SK-N-SH (cell line): Measurements from ENCODE around the gene ABCG4. TPM values are rescaled to one million over a fixed set of nuclear protein-coding genes. Genes with fewer than 3 reads are reported as not detected.

ENCODE experiments used
- CTCF ChIA-PET: fragments of 300-600, 350-600 bp; formaldehyde crosslinking; extraction: SDS; loops from one replicate; lab custom pipeline; 2021; lab: Yijun Ruan, JAX
- POLR2A ChIA-PET: fragments of 350-600 bp; sonication (Branson Sonifier 250); formaldehyde crosslinking; extraction: SDS; loops from one replicate; lab custom pipeline; 2020; ENCODE audit warnings: antibody characterized with exemption, inconsistent platforms; lab: Yijun Ruan, JAX
- DNase-seq: peaks from one replicate; pipeline ENCODE4 v3.0.0; 2012
- H2AFZ ChIP-seq: fragments of 200-600 bp; sonication (generic); 2 replicates; pipeline ENCODE4 v1.8.1; 2016; ENCODE audit warnings: antibody characterized with exemption, mild to moderate bottlenecking, low read depth
- H3F3A ChIP-seq: fragments of 200-600 bp; sonication (generic); replicated peaks from 2 replicates; pipeline ENCODE3; 2016; ENCODE audit warnings: antibody characterized with exemption, mild to moderate bottlenecking; ENCODE audit not compliant: insufficient read depth
- H3K27ac ChIP-seq, 2 experiments: fragments of 200-500 bp in 1 of 2; fragments of 200-600 bp in 1 of 2; sonication (Bioruptor generic) in 1 of 2; sonication (generic), shearing (Covaris generic) in 1 of 2; 2 replicates each; pipeline versions ENCODE4 v1.5.1 to v1.6.1; 2014 to 2016; ENCODE audit warnings: low read depth in 2 of 2, inconsistent platforms in 1 of 2, low read length in 1 of 2, mild to moderate bottlenecking in 1 of 2, mixed read lengths in 1 of 2
- H3K27me3 ChIP-seq: fragments of 200-600 bp; sonication (generic), shearing (Covaris generic); 2 replicates; pipeline ENCODE4 v1.6.1; 2016; ENCODE audit warnings: mixed run types; ENCODE audit not compliant: insufficient read depth
- H3K36me3 ChIP-seq, 2 experiments: fragments of 200-500 bp in 1 of 2; fragments of 200-600 bp in 1 of 2; sonication (Bioruptor generic) in 1 of 2; sonication (generic) in 1 of 2; replicated peaks in 1 of 2; 2 replicates each; pipeline versions ENCODE3 to v1.5.1; 2014 to 2016; ENCODE audit warnings: low read length in 1 of 2, mild to moderate bottlenecking in 1 of 2; ENCODE audit not compliant: insufficient read depth in 2 of 2, control insufficient read depth in 1 of 2
- H3K4me1 ChIP-seq, 2 experiments: fragments of 200-500 bp in 1 of 2; fragments of 200-600 bp in 1 of 2; sonication (Bioruptor generic) in 1 of 2; sonication (generic), shearing (Covaris generic) in 1 of 2; 2 replicates each; pipeline versions ENCODE4 v1.5.1 to v1.6.1; 2014 to 2016; ENCODE audit warnings: low read depth in 1 of 2, low read length in 1 of 2, mixed run types in 1 of 2; ENCODE audit not compliant: insufficient read depth in 2 of 2, control insufficient read depth in 1 of 2
- H3K4me2 ChIP-seq: fragments of 200-600 bp; sonication (generic), shearing (Covaris generic); 2 replicates; pipeline ENCODE4 v1.6.1; 2017; ENCODE audit warnings: mixed run types
- H3K4me3 ChIP-seq, 2 experiments: fragments of 200-500 bp in 1 of 2; fragments of 200-600 bp in 1 of 2; sonication (Bioruptor generic) in 1 of 2; sonication (generic), shearing (Covaris generic) in 1 of 2; 2 replicates each; pipeline versions ENCODE4 v1.5.1 to v1.8.1; 2014 to 2016; ENCODE audit warnings: low read depth in 2 of 2, inconsistent platforms in 1 of 2, low read length in 1 of 2, mild to moderate bottlenecking in 1 of 2, mixed read lengths in 1 of 2, moderate library complexity in 1 of 2
- H3K79me2 ChIP-seq: fragments of 200-600 bp; sonication (generic); 2 replicates; pipeline ENCODE4 v1.8.1; 2017; ENCODE audit warnings: mild to moderate bottlenecking; ENCODE audit not compliant: insufficient read depth
- H3K9ac ChIP-seq: fragments of 200-600 bp; sonication (generic); 2 replicates; pipeline ENCODE4 v1.6.1; 2017; ENCODE audit warnings: mixed run types
- H3K9me2 ChIP-seq: fragments of 200-600 bp; sonication (generic); 2 replicates; pipeline ENCODE4 v1.6.1; 2017; ENCODE audit warnings: mixed run types
- H3K9me3 ChIP-seq: fragments of 200-600 bp; sonication (generic); 2 replicates; pipeline ENCODE4 v1.6.1; 2017; ENCODE audit warnings: mixed run types, mild to moderate bottlenecking, moderate library complexity
- H4K20me1 ChIP-seq: fragments of 200-600 bp; sonication (generic); 2 replicates; pipeline ENCODE4 v1.6.1; 2017; ENCODE audit warnings: mild to moderate bottlenecking, mixed run types; ENCODE audit not compliant: insufficient read depth
- ELF1 ChIP-seq: IDR thresholded peaks from 2 replicates; pipeline ENCODE4 v1.4.0; 2012
- FOXJ3 ChIP-seq: sonication (generic); formaldehyde crosslinking; IDR thresholded peaks from 2 replicates; pipeline ENCODE4 v1.5.1; 2020; ENCODE audit warnings: mild to moderate bottlenecking, missing genetic modification reagents
- GABPA ChIP-seq: IDR thresholded peaks from 2 replicates; pipeline ENCODE4 v1.4.0; 2012; ENCODE audit warnings: low read depth, mild to moderate bottlenecking
- GATA2 ChIP-seq: sonication (generic); formaldehyde crosslinking; IDR thresholded peaks from 2 replicates; pipeline ENCODE4 v1.5.0; 2020; ENCODE audit warnings: mild to moderate bottlenecking, missing genetic modification reagents
- IRF3 ChIP-seq: fragments of 150-350 bp; IDR thresholded peaks from 2 replicates; pipeline ENCODE4 v1.6.1; 2016; ENCODE audit warnings: mild to moderate bottlenecking, low read depth, low read length
- JUND ChIP-seq: IDR thresholded peaks from 2 replicates; pipeline ENCODE4 v1.4.0; 2012
- MAX ChIP-seq: IDR thresholded peaks from 2 replicates; pipeline ENCODE4 v1.4.0; 2012; ENCODE audit warnings: low read depth
- MEF2A ChIP-seq: IDR thresholded peaks from 2 replicates; pipeline ENCODE4 v1.4.0; 2012; ENCODE audit warnings: low read depth, borderline replicate concordance
- NFIC ChIP-seq: IDR thresholded peaks from 2 replicates; pipeline ENCODE4 v1.4.0; 2012; ENCODE audit warnings: borderline replicate concordance
- NRF1 ChIP-seq: IDR thresholded peaks from 2 replicates; pipeline ENCODE4 v1.6.1; 2012; ENCODE audit warnings: low read depth, mild to moderate bottlenecking, low read length
- POLR2AphosphoS5 ChIP-seq: IDR thresholded peaks from 2 replicates; pipeline ENCODE4 v1.6.1; 2012; ENCODE audit warnings: low read depth, low read length
- RFX5 ChIP-seq: IDR thresholded peaks from 2 replicates; pipeline ENCODE4 v1.6.1; 2012; ENCODE audit warnings: mild to moderate bottlenecking, improper control_type of control experiment, low read length
- SIN3A ChIP-seq: IDR thresholded peaks from 2 replicates; pipeline ENCODE4 v1.6.1; 2012; ENCODE audit warnings: low read depth, mild to moderate bottlenecking, low read length, moderate library complexity, borderline replicate concordance
- TCF12 ChIP-seq: IDR thresholded peaks from 2 replicates; pipeline ENCODE4 v1.4.0; 2012
- TEAD4 ChIP-seq: IDR thresholded peaks from 2 replicates; pipeline ENCODE4 v1.4.0; 2012; ENCODE audit warnings: mild to moderate bottlenecking, borderline replicate concordance; ENCODE audit not compliant: insufficient read depth
- USF2 ChIP-seq: fragments of 150-350 bp; IDR thresholded peaks from 2 replicates; pipeline ENCODE4 v1.6.1; 2017; ENCODE audit warnings: antibody characterized with exemption, low read length, low read depth, borderline replicate concordance
- WGBS: methylation state at CpG from one replicate; pipeline ENCODE4 v1.1.6; 2017; ENCODE audit warnings: low lambda C conversion rate; 5-methylcytosine and 5-hydroxymethylcytosine counted together
- polyA plus RNA-seq, 3 experiments: library from polyadenylated mRNA; depleted of rRNA; stranded (reverse); fragments of >200 nt; gene quantifications; 2 replicates each; pipeline ENCODE4 v1.2.3, GENCODE V29; 2012
- TF ChIP-seq, protein P1 (sequence below): IDR thresholded peaks from 2 replicates; pipeline ENCODE4 v1.4.0; 2012; ENCODE audit warnings: low read depth, borderline replicate concordance
- TF ChIP-seq, protein P2 (sequence below): IDR thresholded peaks from 2 replicates; pipeline ENCODE4 v1.4.0; 2012; ENCODE audit warnings: low read depth, borderline replicate concordance

Gene ABCG4
- polyA plus RNA-seq, 1 of the 3 experiments (the other 2 are of a cell fraction): 0.72 TPM

DNA sequence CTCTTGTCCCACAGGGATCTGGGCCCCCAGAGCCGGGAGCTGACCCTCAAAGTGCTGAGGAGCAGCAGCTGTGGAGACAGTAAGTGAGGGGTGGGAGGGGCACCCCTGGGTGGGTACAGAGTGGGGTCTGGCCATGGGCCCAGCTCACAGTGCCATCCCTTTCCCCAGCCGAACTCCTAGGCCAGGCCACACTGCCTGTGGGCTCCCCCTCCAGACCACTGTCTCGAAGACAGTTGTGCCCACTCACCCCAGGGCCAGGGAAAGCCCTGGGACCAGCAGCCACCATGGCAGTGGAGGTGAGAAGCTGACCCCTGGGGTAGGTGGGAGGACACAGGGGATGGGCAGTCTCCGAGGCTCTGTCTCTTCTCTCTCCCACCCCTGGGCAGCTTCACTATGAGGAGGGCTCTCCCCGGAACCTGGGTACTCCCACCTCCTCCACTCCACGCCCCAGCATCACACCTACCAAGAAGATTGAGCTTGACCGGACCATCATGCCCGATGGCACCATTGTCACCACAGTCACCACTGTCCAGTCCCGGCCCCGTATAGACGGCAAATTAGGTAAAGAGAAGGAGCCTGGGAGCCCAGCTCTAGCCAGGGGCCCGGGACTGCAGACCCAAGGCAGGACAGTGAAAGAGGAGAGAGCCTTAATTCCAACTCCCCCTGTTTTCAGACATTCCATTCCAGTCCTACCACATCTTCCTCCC, 36.4 kb upstream of the ABCG4 start (continued):
- no peak for TF ChIP-seq IRF3
- TF ChIP-seq, all 33 proteins: peak for 0

GRCh38 chr11:119113716-119114115, 35.1 kb upstream of the ABCG4 start:
- Histone ChIP-seq H3F3A (peaks cover 6% of the 10 kb centered on the region), H4K20me1 (no peaks in the 10 kb centered on the region), H3K79me2 (peaks cover 11% of the 10 kb centered on the region; the same call in 1 of the 2 replicates), H3K4me3 (no peak overlapping the region), H3K27ac (no peak overlapping the region), H3K4me2 (no peak overlapping the region), H3K27me3 (no peaks in the 10 kb centered on the region), H3K9me2 (no peaks in the 10 kb centered on the region), H3K9me3 (no peaks in the 10 kb centered on the region), H3K4me1 (peaks cover 5 to 7% of the 10 kb centered on the region in 2 experiments; a peak in 1 of 4 replicates), H3K36me3 (peaks cover 0 to 48% of the 10 kb centered on the region in 2 experiments), H3K9ac (no peak overlapping the region), H2AFZ (no peak overlapping the region)
- 97% methylated on average over 7 of the region's 9 CpGs for WGBS
- TF ChIP-seq TEAD4 (no peak), IRF3 (no peak)
- no peak for DNase-seq
- ChIA-PET CTCF (no interaction called here), POLR2A (no interaction called here)

GRCh38 chr11:119114351-119114750, 34.5 kb upstream of the ABCG4 start:
- POLR2A ChIA-PET: no interaction called here
- H3K36me3 ChIP-seq: peaks cover 0 to 48% of the 10 kb centered on the region in 2 experiments
- TF ChIP-seq MAX: no peak
- TF ChIP-seq, protein P1, sequence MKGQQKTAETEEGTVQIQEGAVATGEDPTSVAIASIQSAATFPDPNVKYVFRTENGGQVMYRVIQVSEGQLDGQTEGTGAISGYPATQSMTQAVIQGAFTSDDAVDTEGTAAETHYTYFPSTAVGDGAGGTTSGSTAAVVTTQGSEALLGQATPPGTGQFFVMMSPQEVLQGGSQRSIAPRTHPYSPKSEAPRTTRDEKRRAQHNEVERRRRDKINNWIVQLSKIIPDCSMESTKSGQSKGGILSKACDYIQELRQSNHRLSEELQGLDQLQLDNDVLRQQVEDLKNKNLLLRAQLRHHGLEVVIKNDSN: no peak
- no peak for TF ChIP-seq POLR2AphosphoS5
- no peak for TF ChIP-seq RFX5
- TF ChIP-seq FOXJ3: no peak
- no peak for TF ChIP-seq TCF12
- TF ChIP-seq NRF1: no peak
- no peak for TF ChIP-seq JUND
- no peak for TF ChIP-seq USF2
- no peak for TF ChIP-seq MEF2A
- TF ChIP-seq SIN3A: no peak
- TF ChIP-seq, protein P2, sequence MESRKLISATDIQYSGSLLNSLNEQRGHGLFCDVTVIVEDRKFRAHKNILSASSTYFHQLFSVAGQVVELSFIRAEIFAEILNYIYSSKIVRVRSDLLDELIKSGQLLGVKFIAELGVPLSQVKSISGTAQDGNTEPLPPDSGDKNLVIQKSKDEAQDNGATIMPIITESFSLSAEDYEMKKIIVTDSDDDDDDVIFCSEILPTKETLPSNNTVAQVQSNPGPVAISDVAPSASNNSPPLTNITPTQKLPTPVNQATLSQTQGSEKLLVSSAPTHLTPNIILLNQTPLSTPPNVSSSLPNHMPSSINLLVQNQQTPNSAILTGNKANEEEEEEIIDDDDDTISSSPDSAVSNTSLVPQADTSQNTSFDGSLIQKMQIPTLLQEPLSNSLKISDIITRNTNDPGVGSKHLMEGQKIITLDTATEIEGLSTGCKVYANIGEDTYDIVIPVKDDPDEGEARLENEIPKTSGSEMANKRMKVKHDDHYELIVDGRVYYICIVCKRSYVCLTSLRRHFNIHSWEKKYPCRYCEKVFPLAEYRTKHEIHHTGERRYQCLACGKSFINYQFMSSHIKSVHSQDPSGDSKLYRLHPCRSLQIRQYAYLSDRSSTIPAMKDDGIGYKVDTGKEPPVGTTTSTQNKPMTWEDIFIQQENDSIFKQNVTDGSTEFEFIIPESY: no peak
- no peak for TF ChIP-seq NFIC
- no peak for TF ChIP-seq GATA2 (CRISPR knock-in tag)
- TF ChIP-seq GABPA: no peak
- no peak for TF ChIP-seq ELF1

More at GRCh38 chr11:119114351-119114750, 34.5 kb upstream of the ABCG4 start:
- H3K27me3 ChIP-seq: no peaks in the 10 kb centered on the region
- peaks cover 0 to under 1% of the 10 kb centered on the region in 2 experiments; a peak in 1 of 4 replicates for H3K4me1 ChIP-seq
- no peaks in the 10 kb centered on the region for H3K9me2 ChIP-seq
- H3F3A ChIP-seq: peaks cover 12% of the 10 kb centered on the region
- 100% methylated on average over 2 of the region's 5 CpGs for WGBS
- H2AFZ ChIP-seq: no peak overlapping the region
- no peak overlapping the region for H3K4me2 ChIP-seq
- peaks cover 6% of the 10 kb centered on the region; the same call in 1 of the 2 replicates for H3K79me2 ChIP-seq
- no peak for DNase-seq
- no peak overlapping the region for H3K4me3 ChIP-seq
- H4K20me1 ChIP-seq: no peaks in the 10 kb centered on the region
- CTCF ChIA-PET: interaction anchor here (1.3 to 2.0 kb wide), 2 partner anchors 12 to 15 kb away, joined by 3 to 6 read pairs; partner anchors contain the start of gene DPAGT1
- no peaks in the 10 kb centered on the region for H3K9me3 ChIP-seq
- H3K27ac ChIP-seq: no peak overlapping the region
- H3K9ac ChIP-seq: no peak overlapping the region
